Measurements from ENCODE around the gene LOXHD1.

DNA sequence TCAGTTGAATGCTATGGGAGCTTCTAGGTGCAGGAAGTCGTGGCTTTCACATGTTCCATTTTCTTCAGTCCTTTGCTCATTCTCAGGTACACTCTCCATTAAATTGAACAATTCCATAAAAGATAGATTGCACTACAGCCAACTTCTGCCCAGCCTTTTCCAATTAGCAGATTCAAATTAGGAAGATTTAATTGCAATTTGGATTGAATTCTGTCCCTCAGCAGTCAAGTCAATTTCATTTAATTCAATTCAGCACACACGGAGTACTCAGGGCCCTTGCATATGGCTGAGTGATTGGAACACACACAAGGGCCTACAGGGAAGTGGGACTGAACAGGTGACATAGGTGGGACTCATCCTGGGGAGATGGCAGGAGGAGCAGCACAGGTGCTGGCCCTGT is 220.4 kb downstream of the LOXHD1 start:
- TF ChIP-seq, protein P1, sequence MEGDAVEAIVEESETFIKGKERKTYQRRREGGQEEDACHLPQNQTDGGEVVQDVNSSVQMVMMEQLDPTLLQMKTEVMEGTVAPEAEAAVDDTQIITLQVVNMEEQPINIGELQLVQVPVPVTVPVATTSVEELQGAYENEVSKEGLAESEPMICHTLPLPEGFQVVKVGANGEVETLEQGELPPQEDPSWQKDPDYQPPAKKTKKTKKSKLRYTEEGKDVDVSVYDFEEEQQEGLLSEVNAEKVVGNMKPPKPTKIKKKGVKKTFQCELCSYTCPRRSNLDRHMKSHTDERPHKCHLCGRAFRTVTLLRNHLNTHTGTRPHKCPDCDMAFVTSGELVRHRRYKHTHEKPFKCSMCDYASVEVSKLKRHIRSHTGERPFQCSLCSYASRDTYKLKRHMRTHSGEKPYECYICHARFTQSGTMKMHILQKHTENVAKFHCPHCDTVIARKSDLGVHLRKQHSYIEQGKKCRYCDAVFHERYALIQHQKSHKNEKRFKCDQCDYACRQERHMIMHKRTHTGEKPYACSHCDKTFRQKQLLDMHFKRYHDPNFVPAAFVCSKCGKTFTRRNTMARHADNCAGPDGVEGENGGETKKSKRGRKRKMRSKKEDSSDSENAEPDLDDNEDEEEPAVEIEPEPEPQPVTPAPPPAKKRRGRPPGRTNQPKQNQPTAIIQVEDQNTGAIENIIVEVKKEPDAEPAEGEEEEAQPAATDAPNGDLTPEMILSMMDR (conservative IDR thresholded peaks at IDR 0.05 in 1 of 2, IDR thresholded peaks at IDR 0.05 in 1 of 2; ENCODE audit: extremely low read depth in 1 of 2, insufficient read depth in 1 of 2, low read depth in 1 of 2, low read length in 2 of 2): no peak
- no peak for TF ChIP-seq EZH2 (IDR thresholded peaks at IDR 0.05; ENCODE audit: borderline replicate concordance, low read length)
